ENCODE results near the gene LPP.
A peak's percentile ranks its signal among the peaks of the same experiment; 100 is the strongest.

Gene LPP

GRCh38 chr3:188832961-188833721 lies 679.2 kb downstream of the LPP start:
- in situ Hi-C loops (cut with MboI; ENCODE audit: low sequenced_read_pairs), result no loop called here
- H3K9me3 ChIP-seq, result no peaks in the 10 kb centered on the region
- no peaks in the 10 kb centered on the region for H3K27me3 ChIP-seq (ENCODE audit: low read depth)
- H3K4me1 ChIP-seq, result no peaks in the 10 kb centered on the region
- no peak overlapping the region for H3K4me3 ChIP-seq
- H3K36me3 ChIP-seq (replicated peaks), result no peaks in the 10 kb centered on the region
- no peak for DNase-seq (ENCODE audit: low spot score in 2 of 2)

GRCh38 chr3:188834349-188834748 lies 680.4 kb downstream of the LPP start:
- no peaks in the 10 kb centered on the region for H3K4me1 ChIP-seq
- H3K27me3 ChIP-seq (ENCODE audit: low read depth), result no peaks in the 10 kb centered on the region
- in situ Hi-C loops (cut with MboI; ENCODE audit: low sequenced_read_pairs), result no loop called here
- DNase-seq (ENCODE audit: low spot score in 2 of 2), result no peak
- H3K4me3 ChIP-seq, result no peak overlapping the region
- no peaks in the 10 kb centered on the region for H3K36me3 ChIP-seq (replicated peaks)
- no peaks in the 10 kb centered on the region for H3K9me3 ChIP-seq

GRCh38 chr3:188839187-188839695 lies 685.3 kb downstream of the LPP start:
- no peak for DNase-seq (ENCODE audit: low spot score in 2 of 2)
- Histone ChIP-seq H3K27me3 (ENCODE audit: low read depth) (no peaks in the 10 kb centered on the region), H3K4me1 (no peaks in the 10 kb centered on the region), H3K9me3 (no peaks in the 10 kb centered on the region), H3K36me3 (replicated peaks) (no peaks in the 10 kb centered on the region), H3K4me3 (no peak overlapping the region)
- in situ Hi-C loops (cut with MboI; ENCODE audit: low sequenced_read_pairs), result no loop called here

- Histone ChIP-seq H3K4me1 (no peaks in the 10 kb centered on the region), H3K4me3 (no peak overlapping the region), H3K36me3 (replicated peaks) (no peaks in the 10 kb centered on the region), H3K27me3 (ENCODE audit: low read depth) (no peaks in the 10 kb centered on the region), H3K9me3 (no peaks in the 10 kb centered on the region)
- DNase-seq (ENCODE audit: low spot score in 2 of 2), result no peak
- in situ Hi-C loops (cut with MboI; ENCODE audit: low sequenced_read_pairs), result no loop called here
Observed at GRCh38 chr3:188840290-188840689, 686.3 kb downstream of the LPP start.

- Histone ChIP-seq H3K4me1 (no peaks in the 10 kb centered on the region), H3K9me3 (no peaks in the 10 kb centered on the region), H3K27me3 (ENCODE audit: low read depth) (no peaks in the 10 kb centered on the region), H3K4me3 (no peak overlapping the region), H3K36me3 (replicated peaks) (no peaks in the 10 kb centered on the region)
- DNase-seq (ENCODE audit: low spot score in 2 of 2), result no peak
- in situ Hi-C loops (cut with MboI; ENCODE audit: low sequenced_read_pairs), result no loop called here
Observed at GRCh38 chr3:188841906-188842305, 687.9 kb downstream of the LPP start.

GRCh38 chr3:188842639-188843038 lies 688.7 kb downstream of the LPP start:
- no peaks in the 10 kb centered on the region for H3K36me3 ChIP-seq (replicated peaks)

GRCh38 chr3:188844096-188844495 lies 690.1 kb downstream of the LPP start:
- H3K4me1 ChIP-seq, result no peaks in the 10 kb centered on the region
- H3K27me3 ChIP-seq (ENCODE audit: low read depth), result no peaks in the 10 kb centered on the region
- DNase-seq (ENCODE audit: low spot score in 2 of 2), result no peak
- H3K36me3 ChIP-seq (replicated peaks), result no peaks in the 10 kb centered on the region
- no peaks in the 10 kb centered on the region for H3K9me3 ChIP-seq
- H3K4me3 ChIP-seq, result no peak overlapping the region
- in situ Hi-C loops (cut with MboI; ENCODE audit: low sequenced_read_pairs), result no loop called here

More at GRCh38 chr3:188842639-188843038, 688.7 kb downstream of the LPP start:
- Histone ChIP-seq H3K4me1 (no peaks in the 10 kb centered on the region), H3K4me3 (no peak overlapping the region), H3K27me3 (ENCODE audit: low read depth) (no peaks in the 10 kb centered on the region), H3K9me3 (no peaks in the 10 kb centered on the region)
- DNase-seq (ENCODE audit: low spot score in 2 of 2), result no peak
- in situ Hi-C loops (cut with MboI; ENCODE audit: low sequenced_read_pairs), result no loop called here

GRCh38 chr3:188845514-188845913 lies 691.6 kb downstream of the LPP start:
- Histone ChIP-seq H3K9me3 (no peaks in the 10 kb centered on the region), H3K4me1 (no peaks in the 10 kb centered on the region), H3K4me3 (no peak overlapping the region), H3K36me3 (replicated peaks) (no peaks in the 10 kb centered on the region), H3K27me3 (ENCODE audit: low read depth) (no peaks in the 10 kb centered on the region)
- in situ Hi-C loops (cut with MboI; ENCODE audit: low sequenced_read_pairs), result no loop called here
- DNase-seq (ENCODE audit: low spot score in 2 of 2), result no peak

GRCh38 chr3:188848947-188849346 lies 695.0 kb downstream of the LPP start:
- H3K36me3 ChIP-seq (replicated peaks), result no peaks in the 10 kb centered on the region
- no peak for DNase-seq (ENCODE audit: low spot score in 2 of 2)
- no peaks in the 10 kb centered on the region for H3K27me3 ChIP-seq (ENCODE audit: low read depth)
- no peak overlapping the region for H3K4me3 ChIP-seq
- H3K9me3 ChIP-seq, result no peaks in the 10 kb centered on the region
- H3K4me1 ChIP-seq, result no peaks in the 10 kb centered on the region
- in situ Hi-C loops (cut with MboI; ENCODE audit: low sequenced_read_pairs), result no loop called here

- peak; percentile 18 to 66 for DNase-seq (ENCODE audit: low spot score in 2 of 2)
- no peaks in the 10 kb centered on the region for H3K36me3 ChIP-seq (replicated peaks)
- no peaks in the 10 kb centered on the region for H3K27me3 ChIP-seq (ENCODE audit: low read depth)
- H3K9me3 ChIP-seq, result no peaks in the 10 kb centered on the region
- peaks cover 2% of the 10 kb centered on the region; the same call in 1 of the 2 replicates for H3K4me1 ChIP-seq
- in situ Hi-C loops (cut with MboI; ENCODE audit: low sequenced_read_pairs), result no loop called here
- no peak overlapping the region for H3K4me3 ChIP-seq
Observed at GRCh38 chr3:188853856-188854771, 700.2 kb downstream of the LPP start.

GRCh38 chr3:188854772-188855149 lies 700.8 kb downstream of the LPP start:
- Histone ChIP-seq H3K9me3 (no peaks in the 10 kb centered on the region), H3K4me3 (no peak overlapping the region), H3K36me3 (replicated peaks) (no peaks in the 10 kb centered on the region), H3K27me3 (ENCODE audit: low read depth) (peaks cover 2% of the 10 kb centered on the region; the same call in 1 of the 2 replicates), H3K4me1 (peaks cover 2% of the 10 kb centered on the region; the same call in 1 of the 2 replicates)
- no peak for DNase-seq (ENCODE audit: low spot score in 2 of 2)
- in situ Hi-C loops (cut with MboI; ENCODE audit: low sequenced_read_pairs), result no loop called here

GRCh38 chr3:188855675-188856074 lies 701.7 kb downstream of the LPP start:
- H3K36me3 ChIP-seq (replicated peaks), result no peaks in the 10 kb centered on the region
- peaks cover 5% of the 10 kb centered on the region; the same call in 1 of the 2 replicates for H3K27me3 ChIP-seq (ENCODE audit: low read depth)
- in situ Hi-C loops (cut with MboI; ENCODE audit: low sequenced_read_pairs), result no loop called here
- no peaks in the 10 kb centered on the region for H3K9me3 ChIP-seq
- peak; percentile 12 to 47 for DNase-seq (ENCODE audit: low spot score in 2 of 2)
- H3K4me1 ChIP-seq, result peaks cover 2% of the 10 kb centered on the region; the same call in 1 of the 2 replicates
- H3K4me3 ChIP-seq, result no peak overlapping the region

GRCh38 chr3:188860147-188860546 lies 706.2 kb downstream of the LPP start:
- H3K4me3 ChIP-seq, result no peak overlapping the region
- H3K27me3 ChIP-seq (ENCODE audit: low read depth), result peaks cover 8% of the 10 kb centered on the region; the same call in 1 of the 2 replicates
- no peaks in the 10 kb centered on the region for H3K9me3 ChIP-seq
- peaks cover under 1% of the 10 kb centered on the region; the same call in 1 of the 2 replicates for H3K4me1 ChIP-seq
- DNase-seq (ENCODE audit: low spot score in 2 of 2), result no peak
- H3K36me3 ChIP-seq (replicated peaks), result no peaks in the 10 kb centered on the region
- in situ Hi-C loops (cut with MboI; ENCODE audit: low sequenced_read_pairs), result no loop called here

Data from HAP-1 (cell line).